Stimulated activated naive CD8-positive, alpha-beta T cell treated with anti-CD3 and anti-CD28 coated beads, Interleukin-15, amount 100 ng/mL, for 72 hours (primary cell): ENCODE measurements around the gene CERS5.

Experiments
- ATAC-seq: fragments of 150-1000 bp; cut with Tn5 transposase; 2 replicates; pipeline ENCODE4 v1.10.0; 2021; ENCODE audit warnings: mild to moderate bottlenecking, moderate library complexity
- DNase-seq, 2 donors: peaks; one replicate each; pipeline ENCODE4 v3.0.0; 2021 to 2022
- H3K27ac Mint-ChIP-seq, 2 donors: one replicate each; pipeline ENCODE4 v1.8.0; 2022; ENCODE audit warnings: mild to moderate bottlenecking in 2 of 2, mixed read lengths in 2 of 2, moderate library complexity in 2 of 2
- H3K27me3 Mint-ChIP-seq: one replicate; pipeline ENCODE4 v1.8.0; 2022; ENCODE audit warnings: mixed read lengths
- H3K4me1 Mint-ChIP-seq: one replicate; pipeline ENCODE4 v1.8.0; 2022; ENCODE audit warnings: mild to moderate bottlenecking, mixed read lengths
- H3K4me3 Mint-ChIP-seq, 2 donors: one replicate each; pipeline ENCODE4 v1.8.0; 2022; ENCODE audit warnings: mild to moderate bottlenecking in 2 of 2, mixed read lengths in 2 of 2, moderate library complexity in 1 of 2
- H3K9me3 Mint-ChIP-seq, 2 donors: one replicate each; pipeline ENCODE4 v1.8.0; 2022; ENCODE audit warnings: mixed read lengths in 2 of 2

CERS5 gene

DNA sequence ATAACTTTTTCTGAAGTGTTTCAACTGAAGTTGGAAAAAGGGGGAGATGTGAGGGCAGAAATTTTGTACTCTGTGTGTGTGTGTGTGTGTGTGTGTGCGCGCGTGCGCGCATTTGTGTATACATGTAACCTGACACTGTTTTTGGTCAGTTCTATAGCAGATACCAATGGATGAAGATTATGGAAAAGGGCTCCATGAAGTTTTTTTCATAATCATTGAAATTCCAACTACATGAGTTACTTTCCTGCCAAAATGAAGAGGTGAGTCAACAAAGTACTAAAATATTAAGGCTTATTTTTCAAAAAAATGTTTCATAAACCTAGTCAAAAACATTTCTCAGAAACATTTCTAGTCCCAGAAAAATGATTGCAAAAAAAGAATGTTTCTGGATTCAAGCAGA is 25.7 kb upstream of the CERS5 start:
- DNase-seq = no peak

DNA sequence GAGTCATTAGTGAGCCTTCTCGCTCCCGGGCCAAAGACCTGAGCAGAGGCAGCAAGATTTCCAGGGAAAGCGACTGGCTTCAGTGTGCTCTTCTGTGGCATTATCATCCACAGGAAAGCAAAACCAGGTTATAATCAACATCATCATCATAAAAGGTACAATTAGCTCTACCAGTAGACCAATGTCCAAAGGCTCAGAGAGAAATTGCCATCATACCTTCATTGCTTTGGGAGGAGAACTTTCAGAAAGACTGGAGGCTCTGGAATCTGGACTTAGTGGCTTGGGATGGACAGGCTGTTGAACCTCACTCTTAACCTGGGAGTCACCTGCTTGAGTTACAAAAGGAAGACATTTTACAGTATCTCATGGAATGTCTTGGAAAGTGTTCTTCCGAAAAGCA is 25.1 kb upstream of the CERS5 start:
- H3K27ac Mint-ChIP-seq = no peak overlapping the region
- H3K4me3 Mint-ChIP-seq = no peak overlapping the region
- H3K4me1 Mint-ChIP-seq = peaks cover 22% of the 10 kb centered on the region
- no peaks in the 10 kb centered on the region for H3K9me3 Mint-ChIP-seq
- H3K27me3 Mint-ChIP-seq = no peaks in the 10 kb centered on the region
- DNase-seq (no peak), ATAC-seq (no peak)

More for the DNA sequence above, 25.7 kb upstream of the CERS5 start:
- no peaks in the 10 kb centered on the region for H3K9me3 Mint-ChIP-seq
- no peak overlapping the region for H3K27ac Mint-ChIP-seq
- H3K4me1 Mint-ChIP-seq = peaks cover 16% of the 10 kb centered on the region
- ATAC-seq = no peak
- H3K27me3 Mint-ChIP-seq = no peaks in the 10 kb centered on the region
- no peak overlapping the region for H3K4me3 Mint-ChIP-seq

DNA sequence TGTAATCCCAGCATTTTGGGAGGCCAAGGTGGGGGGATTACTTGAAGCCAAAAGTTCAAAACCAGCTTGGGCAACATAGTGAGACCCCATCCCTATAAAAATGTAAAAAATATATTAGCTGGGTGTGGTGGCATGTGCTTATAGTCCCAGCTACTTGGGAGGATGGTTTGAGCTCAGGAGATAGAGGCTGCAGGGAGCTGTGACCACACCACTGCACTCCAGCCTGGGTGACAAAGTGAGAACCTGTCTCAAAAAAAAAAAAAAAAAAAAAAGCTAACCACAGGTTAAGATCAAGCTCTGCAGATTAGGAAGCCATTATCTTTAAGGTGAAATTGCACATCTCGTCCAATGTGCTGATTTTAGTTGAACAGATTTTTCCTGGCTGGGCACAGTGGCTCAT is 23.7 kb upstream of the CERS5 start:
- no peak overlapping the region for H3K4me3 Mint-ChIP-seq
- no peaks in the 10 kb centered on the region for H3K9me3 Mint-ChIP-seq
- H3K4me1 Mint-ChIP-seq = peaks cover 36% of the 10 kb centered on the region
- H3K27me3 Mint-ChIP-seq = no peaks in the 10 kb centered on the region
- DNase-seq = no peak
- ATAC-seq = no peak
- no peak overlapping the region for H3K27ac Mint-ChIP-seq

DNA sequence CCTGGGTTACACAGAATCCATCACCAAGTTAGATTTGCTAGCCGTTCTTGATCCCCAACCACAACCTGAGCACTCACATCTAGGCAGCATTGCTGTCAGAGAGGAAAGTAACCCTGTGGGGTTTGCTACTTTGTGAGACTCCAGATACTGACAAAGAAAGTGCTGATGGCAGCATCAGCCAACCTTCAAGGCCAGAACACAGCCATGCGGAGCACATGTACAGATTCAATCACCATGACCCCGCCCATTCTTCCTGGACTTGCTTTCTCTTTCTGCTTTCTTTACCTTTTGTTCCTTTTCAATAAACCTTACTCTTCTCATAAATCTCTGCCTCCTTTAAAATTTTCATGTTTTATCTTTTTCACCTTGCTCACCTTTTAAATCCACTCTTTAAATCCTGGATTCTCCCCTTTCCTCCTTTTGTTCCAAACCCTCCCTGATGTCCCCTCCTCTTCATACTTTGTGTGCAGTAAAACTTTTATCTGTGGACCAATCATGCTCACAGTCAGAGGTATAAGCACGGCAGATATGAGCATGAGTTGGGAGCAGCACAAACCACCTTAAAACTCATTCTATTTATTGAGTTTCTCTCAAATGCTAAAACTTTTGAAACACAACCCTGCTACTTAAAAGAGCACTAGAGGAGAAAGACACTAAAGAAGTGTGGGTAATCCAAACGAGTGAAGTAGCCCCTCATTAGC is 21.9 kb upstream of the CERS5 start:
- H3K27me3 Mint-ChIP-seq = no peaks in the 10 kb centered on the region
- H3K9me3 Mint-ChIP-seq = no peaks in the 10 kb centered on the region
- DNase-seq (no peak), ATAC-seq (no peak)
- H3K4me3 Mint-ChIP-seq = peak overlapping the region; percentile 1 to 23
- H3K27ac Mint-ChIP-seq = peak overlapping the region in 1 of 2 donors; percentile 70
- H3K4me1 Mint-ChIP-seq = peaks cover 46% of the 10 kb centered on the region

DNA sequence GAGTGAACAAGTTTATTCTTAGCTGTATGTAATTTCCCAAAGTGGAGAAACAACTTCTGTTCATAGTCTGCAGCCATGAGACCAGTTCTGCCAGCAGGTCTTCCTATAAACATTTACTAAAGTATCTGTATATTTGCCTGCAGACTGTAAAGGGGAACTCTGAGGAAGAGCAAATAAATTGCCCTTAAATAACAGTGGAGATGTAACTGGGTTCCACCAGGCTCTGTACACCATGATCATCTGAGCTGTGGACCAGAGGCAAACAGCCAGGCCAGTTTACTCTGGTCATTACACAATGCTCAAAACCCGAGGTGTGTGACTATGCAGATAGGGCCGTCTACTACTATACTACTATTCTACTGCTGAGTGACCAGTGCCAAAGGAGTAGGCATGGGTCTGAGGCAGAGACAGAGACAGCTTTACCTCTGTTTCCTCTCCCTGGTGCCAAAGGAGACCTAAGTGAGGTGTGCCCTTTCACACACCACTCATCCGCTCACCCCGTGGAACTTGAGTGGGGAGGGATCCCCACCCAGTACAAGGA is 21.1 kb upstream of the CERS5 start:
- Mint-ChIP-seq H3K27ac (peak overlapping the region in 1 of 2 donors; percentile 26), H3K27me3 (no peaks in the 10 kb centered on the region), H3K4me3 (no peak overlapping the region), H3K9me3 (no peaks in the 10 kb centered on the region), H3K4me1 (peaks cover 46% of the 10 kb centered on the region)
- ATAC-seq (no peak), DNase-seq (no peak)

DNA sequence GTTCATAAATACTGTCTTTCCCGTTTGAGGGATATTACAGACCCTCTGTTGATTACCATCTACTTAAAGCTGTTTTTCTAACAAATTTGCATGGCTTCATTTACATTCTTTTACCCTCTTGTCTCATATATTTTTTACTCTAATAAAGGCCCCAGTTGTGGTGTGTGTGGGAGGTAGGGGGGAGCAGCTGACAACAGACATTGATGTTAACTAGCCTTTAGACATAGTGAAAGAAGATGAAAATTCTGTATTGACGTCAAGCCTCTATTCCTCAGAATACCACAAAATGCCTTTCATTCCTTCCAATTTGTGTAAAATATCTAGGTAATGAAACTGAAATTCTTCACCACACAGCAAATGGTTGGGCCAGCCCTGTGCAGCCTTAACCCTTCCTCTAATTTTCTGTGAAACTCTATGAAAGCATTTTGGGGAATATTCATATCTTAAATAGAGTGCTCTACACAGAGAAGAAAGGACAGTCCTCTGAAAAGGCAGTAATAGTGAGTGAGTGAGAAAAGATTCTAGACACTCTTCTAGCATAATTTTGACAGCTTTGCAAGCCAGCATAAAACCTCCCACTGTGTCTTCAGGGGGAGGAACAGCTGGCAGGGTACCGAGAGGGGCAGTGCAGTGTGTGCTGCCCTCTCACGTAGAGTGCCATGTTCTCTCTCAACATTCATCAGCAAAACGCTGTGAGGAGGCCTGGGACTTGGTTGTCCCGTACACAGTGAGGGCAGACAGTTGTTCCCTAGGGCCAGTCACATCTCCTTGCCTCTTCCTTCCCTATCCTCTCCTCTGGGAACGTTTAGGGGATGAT is 20.1 kb upstream of the CERS5 start:
- H3K27me3 Mint-ChIP-seq = no peaks in the 10 kb centered on the region
- H3K4me1 Mint-ChIP-seq = peaks cover 46% of the 10 kb centered on the region
- DNase-seq (peak; percentile 8 to 22), ATAC-seq (peak; percentile 93)
- H3K4me3 Mint-ChIP-seq = peak overlapping the region; percentile 29 to 56
- peak overlapping the region; percentile 70 to 71 for H3K27ac Mint-ChIP-seq
- no peaks in the 10 kb centered on the region for H3K9me3 Mint-ChIP-seq

DNA sequence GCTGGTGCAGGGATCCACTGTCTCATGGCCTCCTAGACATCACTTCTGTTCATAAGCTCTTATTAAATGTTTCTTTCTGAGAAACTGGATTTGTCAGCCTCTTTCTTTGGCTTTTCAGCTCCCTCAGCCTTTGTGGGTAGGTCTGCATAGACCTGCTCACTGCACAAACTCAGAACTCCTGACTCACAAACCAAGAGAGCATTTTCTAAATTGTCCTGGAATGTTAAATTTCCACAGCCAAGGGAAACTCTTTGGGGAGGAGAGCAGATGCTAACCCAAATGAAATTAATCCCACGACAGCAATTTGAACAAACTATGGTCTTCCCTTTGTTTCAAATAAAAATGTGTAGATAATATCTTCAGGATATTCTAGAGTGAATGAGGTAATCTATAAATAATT is 19.5 kb upstream of the CERS5 start:
- DNase-seq (no peak), ATAC-seq (no peak)

DNA sequence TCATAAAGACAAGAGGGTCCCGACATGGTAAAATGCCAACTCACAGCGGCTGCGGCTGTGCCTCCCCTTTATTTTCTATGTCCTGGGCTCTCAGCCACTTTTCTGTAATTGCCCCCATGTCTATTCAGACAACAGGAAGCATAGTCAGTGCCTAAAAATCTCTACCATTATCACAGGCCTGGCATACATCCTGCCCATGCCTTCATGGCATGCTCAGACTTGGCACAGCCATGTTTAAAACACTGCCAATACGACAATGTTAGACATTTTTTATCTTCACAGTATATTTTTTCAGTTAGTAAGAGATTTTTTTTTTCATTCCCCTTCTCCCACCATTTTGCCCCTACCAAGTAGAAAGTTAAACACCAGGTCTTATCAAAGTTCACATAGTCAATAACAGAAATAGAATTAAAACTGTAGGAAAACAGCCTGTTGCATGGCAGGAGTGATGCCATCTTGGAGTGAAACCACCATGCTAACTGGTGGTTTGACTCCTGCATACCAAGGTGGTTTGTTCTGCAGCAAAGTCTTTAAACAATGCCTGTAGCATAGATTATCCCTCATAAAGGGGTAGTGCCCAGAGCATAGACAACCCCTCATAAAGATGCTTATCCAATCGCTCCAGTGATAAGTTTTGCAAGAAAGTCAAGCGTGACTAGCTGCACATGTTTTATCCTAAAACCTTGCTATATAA is 18.9 kb upstream of the CERS5 start:
- peaks cover 46% of the 10 kb centered on the region for H3K4me1 Mint-ChIP-seq

More for the DNA sequence above, 19.5 kb upstream of the CERS5 start:
- no peaks in the 10 kb centered on the region for H3K9me3 Mint-ChIP-seq
- peak overlapping the region in 1 of 2 donors; percentile 70 for H3K27ac Mint-ChIP-seq
- no peaks in the 10 kb centered on the region for H3K27me3 Mint-ChIP-seq
- peak overlapping the region; percentile 29 to 56 for H3K4me3 Mint-ChIP-seq
- peaks cover 46% of the 10 kb centered on the region for H3K4me1 Mint-ChIP-seq

DNA sequence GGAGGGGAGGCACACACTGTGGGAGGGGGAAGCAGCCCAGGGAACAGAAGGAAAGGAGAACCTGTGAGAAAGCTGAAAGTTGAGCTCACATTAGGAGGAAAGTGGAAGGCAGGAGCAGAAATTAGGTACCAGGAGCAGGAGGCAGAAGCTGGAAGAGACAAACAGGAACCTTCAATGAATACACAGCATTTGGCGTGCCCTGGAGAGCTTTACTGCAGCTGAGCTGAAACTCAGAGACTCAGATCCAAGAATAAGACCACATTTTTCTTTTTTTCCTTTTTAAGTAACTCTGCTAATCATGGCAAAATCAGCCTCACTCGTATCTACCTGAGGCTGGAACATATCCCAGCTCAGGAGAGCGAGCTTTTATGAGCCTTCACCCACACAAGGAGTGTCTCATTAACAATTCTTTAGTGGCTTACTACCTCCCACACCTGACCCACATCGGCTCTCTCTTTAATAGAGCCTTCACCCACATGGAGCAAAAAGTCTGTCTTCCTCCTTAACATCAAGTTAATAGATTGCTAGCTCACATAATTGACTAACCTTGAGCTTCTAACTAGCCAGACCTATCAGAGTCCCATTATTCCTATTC is 18.2 kb upstream of the CERS5 start:
- H3K27ac Mint-ChIP-seq = no peak overlapping the region
- peaks cover 46% of the 10 kb centered on the region for H3K4me1 Mint-ChIP-seq

More for the DNA sequence above, 18.9 kb upstream of the CERS5 start:
- no peaks in the 10 kb centered on the region for H3K27me3 Mint-ChIP-seq
- peak overlapping the region in 1 of 2 donors; percentile 16 for H3K27ac Mint-ChIP-seq
- ATAC-seq = no peak
- no peaks in the 10 kb centered on the region for H3K9me3 Mint-ChIP-seq
- DNase-seq = no peak
- no peak overlapping the region for H3K4me3 Mint-ChIP-seq

DNA sequence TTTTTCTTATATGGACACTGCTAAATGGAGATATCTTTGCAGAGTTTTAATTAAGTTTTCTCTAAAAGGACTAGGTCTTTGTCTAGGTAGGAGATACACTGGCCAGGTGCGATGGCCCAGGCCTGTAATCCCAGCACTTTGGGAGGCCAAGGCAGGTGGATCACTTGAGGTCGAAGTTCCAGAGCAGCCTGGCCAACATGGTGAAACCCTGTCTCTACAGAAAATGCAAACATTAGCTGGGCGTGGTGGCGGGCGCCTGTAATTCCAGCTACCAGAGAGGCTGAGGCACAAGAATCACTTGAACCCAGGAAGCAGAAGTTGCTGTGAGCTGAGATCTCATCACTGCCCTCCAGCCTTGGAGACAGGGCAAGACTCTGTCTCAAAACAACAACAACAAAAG is 17.1 kb upstream of the CERS5 start:
- DNase-seq = no peak
- Mint-ChIP-seq H3K4me3 (no peak overlapping the region), H3K27ac (peak overlapping the region in 1 of 2 donors; percentile 71), H3K27me3 (no peaks in the 10 kb centered on the region), H3K4me1 (peaks cover 44% of the 10 kb centered on the region), H3K9me3 (no peaks in the 10 kb centered on the region)
- no peak for ATAC-seq

More for the DNA sequence above, 18.2 kb upstream of the CERS5 start:
- no peak overlapping the region for H3K4me3 Mint-ChIP-seq
- ATAC-seq = no peak
- H3K27me3 Mint-ChIP-seq = no peaks in the 10 kb centered on the region
- no peaks in the 10 kb centered on the region for H3K9me3 Mint-ChIP-seq
- DNase-seq = no peak

DNA sequence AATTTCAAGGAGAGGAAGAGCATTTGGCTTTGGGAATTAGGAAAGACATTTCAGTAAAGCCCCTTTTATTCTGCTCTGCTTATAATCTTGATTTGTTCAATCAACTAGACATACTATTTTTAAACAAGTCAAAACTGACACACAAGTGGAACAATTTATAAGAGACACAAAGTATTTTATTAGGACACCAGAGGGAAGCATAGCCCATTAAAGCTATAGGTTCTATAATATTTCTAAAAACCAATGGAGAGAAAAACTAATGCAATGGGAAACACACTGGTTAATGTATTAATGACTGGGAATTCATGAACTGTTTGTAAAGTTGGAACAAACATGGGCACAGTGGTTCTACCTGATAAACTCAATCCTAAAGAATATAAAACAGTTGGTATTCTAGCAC is 15.3 kb upstream of the CERS5 start:
- no peak for ATAC-seq
- Mint-ChIP-seq H3K27ac (no peak overlapping the region), H3K27me3 (no peaks in the 10 kb centered on the region), H3K4me1 (peaks cover 26% of the 10 kb centered on the region), H3K4me3 (no peak overlapping the region), H3K9me3 (no peaks in the 10 kb centered on the region)
- DNase-seq = no peak

DNA sequence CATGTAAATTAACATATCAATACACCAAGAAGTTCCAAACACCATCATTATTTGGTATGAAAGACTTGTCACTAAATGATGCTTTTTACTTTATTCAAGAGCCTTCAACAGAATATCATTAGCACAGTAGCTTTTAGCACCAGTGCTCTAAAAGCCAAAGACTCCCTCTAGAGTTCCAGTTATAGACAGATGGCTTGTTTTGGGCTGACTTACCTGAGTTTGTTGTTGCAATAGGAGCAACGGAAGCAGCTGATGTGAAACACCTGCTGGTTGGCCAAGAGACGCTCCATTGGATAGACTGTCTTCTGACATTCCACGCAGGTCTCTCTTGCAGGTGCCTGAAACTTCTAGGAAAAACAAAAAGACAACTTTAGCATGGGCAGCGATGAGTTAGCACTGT is 14.5 kb upstream of the CERS5 start:
- H3K9me3 Mint-ChIP-seq = no peaks in the 10 kb centered on the region
- H3K4me3 Mint-ChIP-seq = no peak overlapping the region
- H3K27ac Mint-ChIP-seq = no peak overlapping the region
- H3K27me3 Mint-ChIP-seq = no peaks in the 10 kb centered on the region
- ATAC-seq (no peak), DNase-seq (no peak)
- peaks cover 18% of the 10 kb centered on the region for H3K4me1 Mint-ChIP-seq

DNA sequence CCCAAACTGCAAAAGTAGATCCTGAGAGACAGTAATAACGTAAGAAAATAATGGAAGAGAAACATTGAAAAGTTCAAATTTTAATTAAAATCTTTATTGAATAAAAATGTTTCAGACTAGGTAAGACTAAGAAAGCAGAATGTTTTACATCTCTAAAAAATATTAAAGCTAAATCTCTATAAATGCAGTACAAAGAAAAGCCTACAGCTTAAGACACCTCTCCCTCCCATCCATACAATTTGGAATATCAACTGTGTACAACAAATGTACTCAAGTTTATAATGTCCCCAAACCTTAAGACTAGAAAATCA is 8.5 kb upstream of the CERS5 start:
- Mint-ChIP-seq H3K27ac (no peak overlapping the region), H3K27me3 (no peaks in the 10 kb centered on the region), H3K9me3 (no peaks in the 10 kb centered on the region), H3K4me3 (no peak overlapping the region), H3K4me1 (no peaks in the 10 kb centered on the region)
- ATAC-seq (no peak), DNase-seq (no peak)

DNA sequence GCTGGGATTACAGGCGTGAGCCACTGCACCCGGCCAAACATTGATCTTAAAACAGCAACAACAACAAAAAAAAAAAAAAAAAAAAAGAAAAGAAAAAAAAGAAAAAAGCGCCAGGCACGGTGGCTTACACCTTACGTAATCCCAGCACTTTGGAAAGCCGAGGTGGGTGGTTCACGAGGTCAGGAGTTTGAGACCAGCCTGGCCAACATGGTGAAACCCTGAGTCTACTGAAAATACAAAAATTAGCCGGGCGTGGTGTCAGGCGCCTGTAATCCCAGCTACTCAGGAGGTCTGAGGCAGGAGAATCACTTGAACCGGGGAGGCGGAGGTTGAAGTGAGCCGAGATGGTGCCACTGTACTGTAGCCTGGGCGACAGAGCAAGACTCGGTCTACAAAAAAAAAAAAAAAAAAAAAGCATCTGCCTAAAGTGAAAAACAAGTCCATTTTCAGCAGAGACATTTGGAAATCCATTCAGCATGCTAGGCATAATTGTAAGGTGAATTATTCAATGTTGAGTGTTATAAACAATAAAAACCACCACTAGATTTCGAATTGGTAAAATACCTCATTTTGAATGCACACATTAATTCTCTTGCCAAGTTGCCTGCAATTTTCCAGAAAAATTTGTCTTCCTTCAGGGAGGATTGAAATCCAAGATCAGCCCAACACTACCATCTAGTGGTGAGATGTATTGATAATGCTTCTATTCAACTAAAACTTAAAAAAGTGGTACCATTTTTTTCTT is 8.0 kb upstream of the CERS5 start:
- Mint-ChIP-seq H3K4me1 (no peaks in the 10 kb centered on the region), H3K27me3 (no peaks in the 10 kb centered on the region), H3K27ac (no peak overlapping the region), H3K9me3 (no peaks in the 10 kb centered on the region), H3K4me3 (no peak overlapping the region)
- no peak for ATAC-seq
- DNase-seq = no peak

DNA sequence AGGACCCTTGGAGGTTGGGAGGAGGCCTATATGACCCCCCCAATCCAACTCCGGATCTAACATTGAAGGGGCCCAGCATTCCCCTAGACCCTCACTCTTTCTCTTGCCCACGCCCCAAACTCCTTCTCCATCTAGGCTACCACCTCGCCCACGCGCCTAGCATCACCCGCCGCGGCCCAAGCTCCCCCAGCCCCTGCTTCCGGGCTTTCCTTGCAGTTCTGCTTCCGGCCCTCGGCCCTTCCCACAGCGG is 445 bp downstream of the CERS5 start:
- Mint-ChIP-seq H3K27ac (peak overlapping the region; percentile 91 to 97), H3K4me3 (peak overlapping the region; percentile 79 to 95), H3K4me1 (peaks cover 37% of the 10 kb centered on the region), H3K27me3 (no peaks in the 10 kb centered on the region), H3K9me3 (no peaks in the 10 kb centered on the region)
- peak in 1 of 2 donors; percentile 77 for DNase-seq
- peak; percentile 70 for ATAC-seq
